K562 (cell line): ENCODE data around the gene GFAP. TPM values are rescaled to one million over a fixed set of nuclear protein-coding genes. Genes with fewer than 3 reads are reported as not detected.

Experiments used
- ATAC-seq: fragments of 200-7000 bp; cut with Tn5 transposase; 3 replicates; pipeline ENCODE4 v1.9.1; 2020; ENCODE audit warnings: moderate library complexity
- BruUV-seq: library from RNA; stranded (reverse); fragments of 400-500 nt; replicated peaks from 2 replicates; lab custom pipeline; 2021; lab: Mats Ljungman, UMichigan
- CTCF ChIA-PET: fragments of 300-600 bp; formaldehyde crosslinking; extraction: SDS; loops from one replicate; lab custom pipeline; 2021; ENCODE audit warnings: low intra/inter-chr PET ratio; lab: Yijun Ruan, JAX
- POLR2A ChIA-PET: fragments of 300-600, 350-650 bp; sonication (Branson Sonifier 250); formaldehyde crosslinking; extraction: SDS; loops from one replicate; lab custom pipeline; 2021; ENCODE audit warnings: antibody characterized with exemption, inconsistent platforms; lab: Yijun Ruan, JAX
- DNase-seq, 4 experiments: peaks; one replicate each; pipeline versions ENCODE4 v3.0.0 to v3.0.0-alpha.2; 2011 to 2018; ENCODE audit warnings: low spot score in 3 of 4, mixed read lengths in 3 of 4; ENCODE audit errors: extremely low read depth in 1 of 4
- FAIRE-seq: peaks from 2 replicates; lab custom pipeline; 2011; peaks lifted over from hg19 to GRCh38; lab: Jason Lieb, UNC
- H2AFZ ChIP-seq: 2 replicates; pipeline ENCODE4 v1.6.0; 2011; ENCODE audit warnings: low read depth, low read length, control low read depth, inconsistent platforms
- H3K27ac ChIP-seq: fragments of 200-600 bp; 3 replicates; pipeline ENCODE4 v1.8.0; 2011; ENCODE audit warnings: low read depth, mild to moderate bottlenecking, control low read depth, inconsistent platforms, low read length, moderate library complexity, mixed read lengths; ENCODE audit errors: extremely low read depth
- H3K27me3 ChIP-seq, 2 experiments: fragments of 300-600 bp in 1 of 2; 2 replicates in 1 of 2; 3 replicates in 1 of 2; pipeline versions ENCODE4 v1.6.0 to v1.8.0; 2011; ENCODE audit warnings: inconsistent platforms in 2 of 2, low read length in 2 of 2, mild to moderate bottlenecking in 1 of 2, mixed read lengths in 1 of 2, moderate library complexity in 1 of 2; ENCODE audit not compliant: control insufficient read depth in 2 of 2, insufficient read depth in 2 of 2
- H3K36me3 ChIP-seq: fragments of 300-600 bp; 3 replicates; pipeline ENCODE4 v1.8.0; 2011; ENCODE audit warnings: mild to moderate bottlenecking, low read length, inconsistent platforms; ENCODE audit not compliant: control insufficient read depth, insufficient read depth
- H3K4me1 ChIP-seq, 2 experiments: fragments of 200-600 bp in 1 of 2; replicated peaks in 1 of 2; 2 replicates in 1 of 2; 3 replicates in 1 of 2; pipeline versions ENCODE4 v1.5.1 to v1.8.0; 2011; ENCODE audit warnings: inconsistent platforms in 2 of 2, low read length in 2 of 2, mild to moderate bottlenecking in 1 of 2, mixed read lengths in 1 of 2, moderate library complexity in 1 of 2; ENCODE audit not compliant: control insufficient read depth in 2 of 2, insufficient read depth in 2 of 2
- H3K4me2 ChIP-seq: 2 replicates; pipeline ENCODE4 v1.6.1; 2011; ENCODE audit warnings: low read length, control low read depth, inconsistent platforms, mixed read lengths; ENCODE audit not compliant: insufficient read depth
- H3K4me3 ChIP-seq: fragments of 200-600 bp; sonication (generic), shearing (Covaris generic); 2 replicates; pipeline ENCODE4 v1.5.1; 2016; ENCODE audit warnings: control low read depth, inconsistent platforms
- H3K79me2 ChIP-seq: fragments of 200-600 bp; 3 replicates; pipeline ENCODE4 v1.8.0; 2011; ENCODE audit warnings: low read length, inconsistent platforms; ENCODE audit not compliant: control insufficient read depth, insufficient read depth
- H3K9ac ChIP-seq, 2 experiments: 2 replicates each; pipeline versions ENCODE4 v1.6.0 to v1.6.1; 2011; ENCODE audit warnings: low read depth in 2 of 2, low read length in 2 of 2, control low read depth in 1 of 2, inconsistent platforms in 1 of 2, mild to moderate bottlenecking in 1 of 2, mixed read lengths in 1 of 2; ENCODE audit not compliant: insufficient read depth in 1 of 2
- H3K9me1 ChIP-seq: one replicate; pipeline ENCODE4 v1.6.0; 2011; ENCODE audit warnings: inconsistent platforms, mild to moderate bottlenecking, low read length, moderate library complexity; ENCODE audit not compliant: control insufficient read depth, insufficient read depth
- H3K9me3 ChIP-seq: replicated peaks from 2 replicates; pipeline ENCODE4 v1.5.1; 2011; ENCODE audit warnings: low read depth, low read length, inconsistent platforms; ENCODE audit not compliant: control insufficient read depth, insufficient read depth
- H4K20me1 ChIP-seq: replicated peaks from 2 replicates; pipeline ENCODE4 v1.6.1; 2011; ENCODE audit warnings: low read length, inconsistent platforms, mixed read lengths; ENCODE audit not compliant: control insufficient read depth, insufficient read depth
- CHD1 ChIP-seq: fragments of 200-600 bp; sonication (generic); IDR thresholded peaks from one replicate; pipeline ENCODE4 v1.6.1; 2012; ENCODE audit warnings: mild to moderate bottlenecking, moderate library complexity, low read length, inconsistent platforms
- PBX2 ChIP-seq, 2 experiments: IDR thresholded peaks in 1 of 2; conservative IDR thresholded peaks in 1 of 2; 2 replicates each; pipeline ENCODE4 v1.6.1; 2016; ENCODE audit warnings: low read depth in 2 of 2, mild to moderate bottlenecking in 1 of 2, missing compliant biosample characterization in 1 of 2, missing genetic modification characterization in 1 of 2, moderate library complexity in 1 of 2
- PYGO2 ChIP-seq: fragments of 450-650 bp; IDR thresholded peaks from 2 replicates; pipeline ENCODE4 v1.6.1; 2016; ENCODE audit warnings: mild to moderate bottlenecking, missing genetic modification characterization, moderate library complexity, missing compliant biosample characterization
- SUPT5H ChIP-seq: fragments of 450-650 bp; IDR thresholded peaks from 2 replicates; pipeline ENCODE4 v1.6.1; 2016
- ZNF274 ChIP-seq: IDR thresholded peaks from 2 replicates; pipeline ENCODE4 v1.6.1; 2011; ENCODE audit warnings: low read depth, mild to moderate bottlenecking, low read length, moderate library complexity, borderline replicate concordance
- ZNF407 ChIP-seq: fragments of 450-650 bp; IDR thresholded peaks from 2 replicates; pipeline ENCODE4 v1.6.1; 2016; ENCODE audit warnings: low read depth
- ZNF449 ChIP-seq: fragments of 250-450 bp; sonication (Bioruptor Pico); IDR thresholded peaks from 2 replicates; pipeline ENCODE4 v1.8.0; 2022; ENCODE audit warnings: moderate library complexity, mild to moderate bottlenecking, inconsistent platforms
- ZNF717 ChIP-seq: fragments of 250-450 bp; sonication (Bioruptor Pico); IDR thresholded peaks from 2 replicates; pipeline ENCODE4 v1.5.0; 2021
- WGBS: fragments of 100-300 bp; shearing (Covaris generic); methylation state at CpG from one replicate; pipeline ENCODE4 v1.1.6; 2016; ENCODE audit warnings: low coverage, mixed read lengths; ENCODE audit not compliant: insufficient coverage; ENCODE audit errors: missing lambda C conversion rate; 5-methylcytosine and 5-hydroxymethylcytosine counted together
- in situ Hi-C: fragments of 300-500 bp; cut with MboI; formaldehyde crosslinking; loops from 4 replicates; pipeline ENCODE4 v1.15.0; 2018; ENCODE audit warnings: inconsistent platforms, mixed read lengths
- intact Hi-C: fragments of 100-400 bp; cut with micrococcal nuclease; formaldehyde crosslinking; loops from 2 replicates; pipeline ENCODE4 v1.14.2; 2022
- polyA plus RNA-seq, 8 experiments: library from polyadenylated mRNA; depleted of rRNA in 4 of 8; stranded (reverse) in 5 of 8; unstranded in 3 of 8; fragments of >200 nt; fragmentation: Nextera tagmentation in 2 of 8; fragmentation: Illumina TruSeq in 1 of 8; extraction: Ambion mirVana in 2 of 8; extraction: Trizol in 1 of 8; gene quantifications; 2 replicates each; pipeline versions ENCODE4 v1.2.1 to v1.2.3, GENCODE V29; 2011 to 2014; ENCODE audit warnings: inconsistent platforms in 1 of 8, missing spikeins in 1 of 8
- total RNA-seq, 7 experiments: library from RNA; depleted of rRNA in 6 of 7; stranded (reverse); fragments of >200 nt in 6 of 7; fragmentation: Illumina TruSeq in 2 of 7; extraction: Trizol in 2 of 7; gene quantifications; 2 replicates each; pipeline versions ENCODE4 v1.2.1 to v1.2.3, GENCODE V29; 2011 to 2021; ENCODE audit warnings: low replicate concordance in 1 of 7

The GFAP gene
- total and polyA plus RNA-seq, 9 of the 15 experiments (the other 6 are each of a cell fraction or from before 2014, with no cell fraction given) = 0.07 to 1.4 (median 0.60) TPM; not detected in 1

- H3K27ac ChIP-seq = no peak overlapping the region
- no peak overlapping the region for H3K4me2 ChIP-seq
- H3K4me3 ChIP-seq = no peak overlapping the region
- no peak for DNase-seq
- peaks cover 7 to 19% of the 10 kb centered on the region in 2 experiments; a peak in 4 of 5 replicates for H3K4me1 ChIP-seq
- H3K79me2 ChIP-seq = no peaks in the 10 kb centered on the region
- WGBS = 20% methylated on average over 2 of the region's 2 CpGs
- H3K9ac ChIP-seq = no peak overlapping the region
- 0 out of 2 replicates have a peak, but pooled peaks cover 6% of the 10 kb centered on the region for H4K20me1 ChIP-seq
- intact Hi-C loops = no loop called here
- FAIRE-seq = no peak
- H3K9me1 ChIP-seq = no peaks in the 10 kb centered on the region
- no TSS peak for BruUV-seq
- H3K27me3 ChIP-seq = peaks cover 2 to 19% of the 10 kb centered on the region in 2 experiments; a peak in 2 of 5 replicates
- POLR2A ChIA-PET = interaction anchor here (0.5 to 0.9 kb wide), 2 partner anchors 102 to 157 kb away, joined by 3 read pairs; no protein-coding TSS in a partner anchor
- no peaks in the 10 kb centered on the region for H3K9me3 ChIP-seq
- no peak overlapping the region for H2AFZ ChIP-seq
- CTCF ChIA-PET = interaction anchor here (2.8 kb wide), 1 partner anchor 103 kb away, joined by 34 read pairs; no protein-coding TSS in a partner anchor
- in situ Hi-C loops = loop anchor here (5.0 kb wide), 1 partner anchor 99 kb away; no protein-coding TSS in a partner anchor
- no peaks in the 10 kb centered on the region for H3K36me3 ChIP-seq
- no peak for ATAC-seq
- TF ChIP-seq CHD1 (no peak), PYGO2 (no peak), ZNF407 (no peak), ZNF449 (CRISPR knock-in tag) (no peak), SUPT5H (no peak), PBX2 (CRISPR knock-in tag; IDR thresholded peaks at IDR 0.05; ENCODE audit: low read depth) (no peak), PBX2 (tag; conservative IDR thresholded peaks at IDR 0.05; ENCODE audit: low read depth) (no peak), ZNF717 (CRISPR knock-in tag) (no peak), ZNF274 (no peak)
These were observed 2.7 kb upstream of the GFAP start for GRCh38 chr17:44918006-44918405.
